ENCODE measurements around the gene NLRP3.
"Not testable (repeated sequence)": the region's sequence is repeated elsewhere in the genome, so short reads cannot be mapped to it uniquely, and the experiment has no call there.

Gene NLRP3

DNA sequence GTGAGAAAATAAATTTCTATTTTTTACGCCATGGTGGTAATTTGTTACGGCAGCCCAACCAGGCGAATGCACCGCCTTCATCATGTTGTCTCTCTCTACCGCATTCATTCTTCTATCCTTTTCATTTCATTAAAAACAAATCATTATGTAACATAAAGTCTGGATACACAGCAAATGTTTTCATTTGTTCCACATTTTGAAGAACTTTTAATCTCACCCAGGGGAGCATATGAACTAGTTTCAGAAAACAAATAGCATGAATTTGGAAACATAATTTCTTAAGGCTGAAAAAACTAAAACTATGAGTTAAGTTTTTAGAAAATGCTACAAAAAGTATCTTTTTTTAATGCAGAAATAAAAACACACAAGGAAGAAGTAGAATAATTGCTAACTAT lies 53.2 kb downstream of the NLRP3 start:
- no peak for DNase-seq (ENCODE audit: low read depth)

DNA sequence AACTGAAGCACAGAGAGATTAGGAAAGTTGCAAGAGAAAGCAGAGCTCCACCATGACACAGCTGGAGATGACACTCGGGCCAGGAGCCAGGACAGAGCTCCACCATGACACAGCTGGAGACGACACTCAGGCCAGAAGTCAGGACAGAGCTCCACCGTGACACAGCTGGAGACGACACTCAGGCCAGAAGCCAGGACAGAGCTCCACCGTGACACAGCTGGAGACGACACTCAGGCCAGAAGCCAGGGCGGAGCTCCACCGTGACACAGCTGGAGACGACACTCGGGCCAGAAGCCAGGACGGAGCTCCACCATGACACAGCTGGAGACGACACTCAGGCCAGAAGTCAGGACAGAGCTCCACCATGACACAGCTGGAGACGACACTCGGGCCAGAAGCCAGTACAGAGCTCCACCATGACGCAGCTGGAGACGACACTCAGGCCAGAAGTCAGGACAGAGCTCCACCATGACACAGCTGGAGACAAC lies 55.0 kb downstream of the NLRP3 start:
- DNase-seq (ENCODE audit: low read depth) = not testable (repeated sequence)

DNA sequence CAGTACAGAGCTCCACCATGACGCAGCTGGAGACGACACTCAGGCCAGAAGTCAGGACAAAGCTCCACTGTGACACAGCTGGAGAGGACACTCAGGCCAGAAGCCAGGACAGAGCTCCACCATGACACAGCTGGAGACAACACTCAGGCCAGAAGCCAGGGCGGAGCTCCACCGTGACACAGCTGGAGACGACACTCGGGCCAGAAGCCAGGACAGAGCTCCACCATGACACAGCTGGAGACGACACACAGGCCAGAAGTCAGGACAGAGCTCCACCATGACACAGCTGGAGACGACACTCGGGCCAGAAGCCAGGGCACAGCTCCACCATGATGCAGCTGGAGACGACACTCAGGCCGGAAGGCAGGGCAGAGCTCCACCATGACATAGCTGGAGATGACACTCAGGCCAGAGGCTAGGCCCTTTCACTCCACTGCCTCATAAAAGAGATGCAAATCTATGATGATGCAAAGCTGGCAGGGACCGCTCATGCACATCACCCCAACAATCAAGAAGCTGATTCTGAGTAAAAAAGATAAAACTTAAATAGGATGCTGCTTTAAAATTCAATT lies 55.6 kb downstream of the NLRP3 start:
- no peak for DNase-seq (ENCODE audit: low read depth)

DNA sequence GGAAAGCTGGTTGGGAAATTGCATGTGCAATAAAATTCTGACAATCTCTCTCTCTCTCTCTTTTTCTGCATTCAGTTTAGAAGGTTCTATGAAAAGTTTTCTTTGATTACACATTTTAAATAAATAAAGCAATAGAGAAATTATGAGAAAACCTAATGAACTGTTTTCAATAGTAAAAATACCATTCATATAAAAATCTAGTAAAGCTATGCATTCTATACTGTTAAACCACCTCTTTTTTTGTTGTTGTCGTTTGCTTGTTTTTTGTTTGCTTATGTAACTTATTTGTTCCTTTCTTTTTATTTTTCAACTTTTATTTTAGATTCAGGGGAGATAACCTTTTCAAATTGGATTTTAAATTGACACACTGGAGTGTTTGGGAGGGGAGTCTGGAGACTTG lies 56.1 kb downstream of the NLRP3 start:
- no peak for DNase-seq (ENCODE audit: low read depth)

DNA sequence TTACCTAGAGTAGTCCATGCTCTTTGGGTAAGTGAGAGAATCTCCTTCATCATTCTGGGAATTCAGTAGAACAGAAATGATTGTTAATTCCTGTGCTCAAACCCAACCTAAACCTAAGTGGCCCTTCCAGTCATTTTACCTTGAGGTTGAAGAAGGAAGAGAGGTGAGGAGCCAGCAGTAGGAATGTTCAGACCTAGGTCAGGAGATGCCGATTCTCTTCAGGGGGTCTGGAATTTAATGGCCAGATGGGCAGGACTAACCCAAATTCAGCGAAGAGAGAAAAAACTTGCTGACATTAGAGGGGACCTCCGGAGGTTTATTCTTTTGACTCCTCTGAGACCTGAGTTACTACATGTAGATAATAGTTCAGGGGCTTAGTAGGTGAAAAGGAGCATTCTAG lies 58.4 kb downstream of the NLRP3 start:
- no peak for DNase-seq (ENCODE audit: low read depth)

DNA sequence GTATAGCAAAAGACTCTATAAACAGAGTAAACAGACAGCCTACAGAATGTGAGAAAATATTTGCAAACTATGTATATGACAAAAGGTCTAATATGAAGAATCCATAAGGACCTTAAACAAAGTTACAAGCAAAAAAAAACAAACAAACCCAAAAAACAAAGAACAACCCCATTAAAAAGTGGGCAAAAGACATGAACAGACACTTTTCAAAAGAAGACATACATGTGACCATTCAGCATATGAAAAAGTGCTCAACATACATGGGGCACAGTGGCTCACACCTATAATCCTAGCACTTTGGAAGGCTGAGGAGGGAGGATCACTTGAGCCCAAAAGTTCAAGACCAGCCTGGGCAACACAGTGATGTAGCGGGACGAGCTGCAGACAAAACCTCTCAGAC lies 59.8 kb downstream of the NLRP3 start:
- DNase-seq (ENCODE audit: low read depth) = no peak

DNA sequence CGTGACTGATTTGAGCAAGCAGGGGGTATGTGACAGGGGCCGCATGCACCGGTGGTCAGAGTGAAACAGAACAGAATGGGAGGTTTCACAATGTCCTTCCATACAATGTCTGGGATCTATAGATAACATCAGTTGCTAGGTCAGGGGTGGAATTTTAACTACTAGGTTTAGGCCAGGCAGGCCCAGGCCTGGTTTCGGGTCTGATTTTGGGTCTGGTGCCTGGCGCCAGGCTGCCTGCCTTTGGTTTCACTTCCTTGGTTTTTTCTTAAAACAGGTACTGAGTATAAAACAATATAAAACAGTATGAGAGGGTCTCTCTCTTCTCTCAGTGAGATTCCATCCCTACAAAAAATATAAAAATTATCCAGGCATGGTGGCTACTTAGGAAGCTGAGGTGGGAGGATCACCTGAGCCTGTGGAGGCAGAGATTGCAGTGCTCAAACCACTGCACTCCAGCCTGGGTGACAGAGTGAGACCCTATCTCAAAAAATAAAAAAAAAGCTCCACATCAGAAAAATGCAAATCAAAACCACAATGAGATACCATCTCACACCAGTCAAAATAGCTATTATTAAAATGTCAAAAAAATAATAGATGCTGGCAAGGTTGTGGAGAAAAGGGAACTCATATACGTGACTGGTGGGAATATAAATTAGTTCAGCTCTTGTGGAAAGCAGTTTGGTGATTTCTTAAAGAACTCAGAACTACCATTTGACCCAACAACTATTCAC lies 60.5 kb downstream of the NLRP3 start:
- DNase-seq (ENCODE audit: low read depth) = not testable (repeated sequence)

DNA sequence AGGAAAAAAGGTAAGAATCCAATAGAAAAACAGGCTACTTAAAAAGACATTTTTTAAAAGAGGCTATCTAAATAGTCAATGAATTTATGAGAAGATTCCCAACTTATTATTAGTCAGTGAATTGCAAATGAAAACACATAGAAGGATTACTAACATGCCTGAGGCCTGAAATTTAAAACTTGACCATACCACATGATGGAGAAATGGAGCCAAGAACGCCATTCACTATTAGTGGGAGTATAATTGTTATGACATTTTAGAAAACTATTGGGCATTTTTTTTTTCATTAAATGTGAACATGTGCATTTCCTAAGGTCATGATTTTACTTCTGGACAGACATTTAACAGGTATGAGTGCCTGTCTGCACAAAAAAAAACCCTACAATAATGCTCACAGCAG lies 66.8 kb downstream of the NLRP3 start:
- no peak for DNase-seq (ENCODE audit: low read depth)

DNA sequence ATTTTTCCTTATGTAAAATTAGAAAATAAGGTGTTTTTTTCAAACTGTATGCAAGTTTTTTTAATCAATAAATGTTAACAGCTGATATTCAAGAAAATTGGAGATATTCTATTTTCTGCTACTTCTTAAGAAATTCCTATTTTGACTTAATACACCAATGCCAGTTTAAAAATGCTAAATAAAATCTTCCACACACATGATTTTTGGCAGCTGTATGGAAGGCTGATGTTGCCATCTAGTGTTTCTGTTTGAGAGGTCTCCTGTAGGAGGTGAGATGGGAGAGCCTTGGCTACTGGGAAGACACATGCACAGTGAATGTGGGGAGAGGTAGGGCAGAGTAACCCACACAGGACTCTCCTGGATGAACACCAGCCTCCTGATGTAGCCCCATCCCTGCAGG lies 71.1 kb downstream of the NLRP3 start:
- DNase-seq (ENCODE audit: low read depth) = peak; percentile 9

DNA sequence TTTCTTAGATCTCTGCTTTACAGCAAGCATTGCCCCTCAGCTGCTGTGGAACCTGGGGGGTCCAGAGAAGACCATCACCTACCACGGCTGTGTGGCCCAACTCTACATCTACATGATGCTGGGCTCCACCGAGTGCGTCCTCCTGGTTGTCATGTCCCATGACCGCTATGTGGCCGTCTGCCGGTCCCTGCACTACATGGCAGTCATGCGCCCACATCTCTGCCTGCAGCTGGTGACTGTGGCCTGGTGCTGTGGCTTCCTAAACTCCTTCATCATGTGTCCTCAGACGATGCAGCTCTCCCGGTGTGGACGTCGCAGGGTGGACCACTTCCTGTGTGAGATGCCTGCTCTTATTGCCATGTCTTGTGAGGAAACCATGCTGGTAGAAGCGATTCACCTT lies 75.4 kb downstream of the NLRP3 start:
- no peak for DNase-seq (ENCODE audit: low read depth)

DNA sequence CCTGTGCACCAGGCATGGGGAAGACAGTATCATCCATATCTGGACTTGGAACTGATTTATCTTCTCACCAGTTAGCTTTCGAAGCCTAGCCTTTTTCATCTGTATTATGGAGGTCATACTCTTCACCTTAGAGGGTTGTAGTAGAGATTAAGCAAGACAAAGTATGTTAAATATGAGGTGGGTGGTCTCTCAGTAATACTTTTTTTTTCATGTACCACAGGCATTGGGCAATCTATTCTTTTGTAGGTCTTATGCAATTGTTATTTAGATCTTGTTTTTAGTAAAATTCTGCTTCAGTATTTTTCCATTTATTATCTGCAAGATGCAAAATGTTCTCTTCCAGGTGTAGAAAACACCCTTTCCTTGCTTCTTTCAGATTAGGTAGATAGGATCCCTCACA lies 77.1 kb downstream of the NLRP3 start:
- DNase-seq (ENCODE audit: low read depth) = no peak

DNA sequence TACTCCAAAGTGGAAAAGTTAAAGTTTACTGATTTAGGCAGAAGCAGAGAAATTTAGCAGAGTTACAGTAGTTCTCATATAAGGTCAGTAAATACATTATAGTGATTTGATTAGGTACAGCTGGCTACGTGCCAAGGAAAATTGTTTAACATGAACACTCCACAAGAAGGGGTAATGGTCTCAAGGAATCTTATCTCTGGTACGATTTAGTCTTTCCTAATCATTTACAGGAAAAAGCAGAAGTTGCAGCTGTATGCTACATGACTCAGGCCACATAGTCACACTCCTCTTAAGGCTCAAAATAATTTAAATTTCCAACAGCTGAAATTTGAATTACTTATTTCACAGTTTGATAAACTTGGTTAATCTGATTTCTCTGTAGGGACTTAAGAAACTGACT lies 78.8 kb downstream of the NLRP3 start:
- no peak for DNase-seq (ENCODE audit: low read depth)

DNA sequence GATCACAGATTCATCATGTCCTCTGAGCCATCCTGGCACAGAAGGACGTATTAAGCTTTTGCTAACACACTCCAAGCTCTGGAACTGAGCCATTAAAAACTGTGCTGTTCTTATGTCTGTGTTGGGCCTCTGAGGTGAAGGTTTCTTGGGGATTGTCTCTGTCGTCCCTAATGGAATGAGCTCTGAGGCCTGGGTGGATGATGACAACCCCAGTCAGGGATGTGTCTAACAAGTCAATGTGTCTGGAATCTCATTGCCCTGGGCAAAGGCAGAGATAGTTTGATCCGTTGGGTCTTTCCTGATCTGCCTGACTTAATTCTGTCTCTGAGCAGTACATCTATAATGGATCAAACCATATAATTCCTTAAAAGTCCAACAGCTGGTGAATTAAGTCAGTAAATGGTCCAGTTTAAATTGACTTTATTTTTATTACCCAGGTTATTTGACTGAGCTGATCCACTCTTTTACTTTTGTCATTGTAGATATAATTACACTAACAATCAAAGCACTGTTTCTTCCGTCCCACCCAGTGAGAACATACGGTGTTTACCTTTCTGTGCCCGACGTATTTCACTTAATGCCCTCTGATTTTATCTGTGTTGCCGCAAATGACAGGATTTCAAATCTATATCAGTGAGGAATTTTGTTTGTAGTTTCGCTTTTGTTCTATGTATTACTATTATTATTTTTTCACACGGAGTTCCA lies 80.8 kb downstream of the NLRP3 start:
- DNase-seq (ENCODE audit: low read depth) = no peak

All from stimulated activated CD8-positive, alpha-beta memory T cell treated with anti-CD3 and anti-CD28 coated beads, Interleukin-12 subunit alpha, Interleukin-12 subunit beta, amount 100 ng/mL, for 1 hour (primary cell).